ENCODE measurements around the gene ARHGAP15.

Gene ARHGAP15

DNA sequence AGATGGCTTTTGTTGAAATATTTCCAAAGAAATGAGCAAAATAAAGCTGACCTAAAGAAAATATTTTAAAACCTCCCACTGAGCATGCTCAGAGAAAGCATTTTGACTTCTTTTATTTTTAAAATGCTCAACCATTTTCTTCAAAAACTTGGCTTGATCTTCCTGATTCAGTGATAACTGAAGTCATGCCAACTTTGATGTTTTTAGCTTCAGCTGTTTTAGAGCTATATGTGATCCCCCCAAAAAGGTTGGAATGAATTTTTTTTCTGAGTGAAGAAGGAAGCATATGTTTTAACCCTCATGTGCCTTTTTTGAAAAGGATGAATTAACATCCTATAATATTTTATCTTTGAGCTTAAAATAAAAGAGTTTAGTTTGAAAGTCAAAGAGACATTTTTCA is 612.0 kb downstream of the ARHGAP15 start:
- DNase-seq (ENCODE audit: low read depth in 2 of 2, low spot score in 1 of 2), result no peak

GRCh38 chr2:143742581-143742980 is 613.4 kb downstream of the ARHGAP15 start:
- no peak for DNase-seq (ENCODE audit: low read depth in 2 of 2, low spot score in 1 of 2)

DNA sequence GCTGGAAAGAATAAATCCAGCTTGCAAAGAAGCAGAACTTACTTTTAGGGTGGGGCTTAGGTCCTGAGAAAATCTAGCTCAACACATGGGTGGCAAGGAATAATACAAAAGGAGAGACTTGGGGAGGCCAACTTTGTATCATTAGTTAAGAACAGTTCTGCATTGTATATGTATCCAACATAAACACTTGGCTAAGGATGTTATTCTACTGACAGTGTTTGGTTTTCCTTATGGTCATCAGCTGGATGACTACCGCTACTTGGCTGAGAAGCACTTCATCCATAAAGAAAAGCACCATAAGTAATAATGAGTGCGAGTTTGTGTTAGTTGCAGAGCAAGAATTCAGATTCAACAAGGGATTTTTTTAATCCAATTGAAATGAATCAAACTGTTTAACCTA is 614.9 kb downstream of the ARHGAP15 start:
- DNase-seq (ENCODE audit: low read depth in 2 of 2, low spot score in 1 of 2), result no peak

DNA sequence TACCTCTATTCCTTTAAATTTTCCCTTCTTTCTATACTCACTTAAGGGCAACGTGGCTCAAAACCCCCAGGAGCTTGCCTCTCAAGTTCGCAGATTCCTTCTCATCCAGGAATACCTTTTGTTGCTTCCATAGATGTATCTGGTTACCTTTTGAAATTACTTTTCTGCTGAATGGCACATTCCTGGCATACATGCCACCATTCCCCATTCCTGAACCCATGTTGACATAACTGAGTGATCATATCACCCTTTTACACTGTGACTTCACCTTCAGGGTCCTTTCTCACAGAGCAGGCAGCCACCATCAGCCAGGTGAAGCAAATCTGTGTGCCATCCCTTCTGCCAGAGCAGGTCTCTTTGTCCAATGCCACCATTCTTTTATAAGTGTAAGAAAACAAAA is 615.8 kb downstream of the ARHGAP15 start:
- no peak for DNase-seq (ENCODE audit: low read depth in 2 of 2, low spot score in 1 of 2)

- DNase-seq (ENCODE audit: low read depth in 2 of 2, low spot score in 1 of 2), result no peak
These were observed 625.5 kb downstream of the ARHGAP15 start for GRCh38 chr2:143754742-143755141.

DNA sequence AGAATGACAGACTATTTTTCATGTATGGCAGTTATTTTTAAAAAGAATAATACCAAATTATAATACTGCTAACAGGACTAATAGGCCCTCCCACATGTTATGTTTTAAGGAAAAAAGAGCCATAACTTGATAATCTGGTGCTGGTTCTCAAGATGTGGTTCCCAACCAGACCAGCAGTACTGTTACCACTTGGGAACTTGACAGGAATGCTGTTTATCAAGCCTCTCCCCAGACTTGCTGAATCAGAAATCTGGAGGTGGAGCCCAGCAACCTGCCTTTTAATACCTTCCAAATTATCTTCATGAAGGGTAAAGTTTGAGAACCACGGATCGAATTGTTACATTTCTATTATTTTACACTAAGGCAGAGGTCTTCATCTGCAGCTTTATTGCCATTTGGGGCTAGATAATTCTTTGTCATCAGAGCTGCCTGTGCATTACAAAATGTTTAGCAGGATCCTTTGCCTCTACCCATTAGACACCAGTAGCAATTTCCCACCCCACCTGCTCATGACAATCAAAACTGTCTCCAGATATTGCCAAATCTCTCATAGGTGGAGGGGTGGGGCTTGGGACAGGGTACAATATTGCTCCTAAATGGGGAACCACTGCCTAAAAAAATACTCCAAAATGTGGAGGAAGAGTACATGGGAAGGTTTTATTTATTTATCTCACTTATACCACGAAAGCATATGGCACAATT is 629.6 kb downstream of the ARHGAP15 start:
- no peak for DNase-seq (ENCODE audit: low read depth in 2 of 2, low spot score in 1 of 2)

DNA sequence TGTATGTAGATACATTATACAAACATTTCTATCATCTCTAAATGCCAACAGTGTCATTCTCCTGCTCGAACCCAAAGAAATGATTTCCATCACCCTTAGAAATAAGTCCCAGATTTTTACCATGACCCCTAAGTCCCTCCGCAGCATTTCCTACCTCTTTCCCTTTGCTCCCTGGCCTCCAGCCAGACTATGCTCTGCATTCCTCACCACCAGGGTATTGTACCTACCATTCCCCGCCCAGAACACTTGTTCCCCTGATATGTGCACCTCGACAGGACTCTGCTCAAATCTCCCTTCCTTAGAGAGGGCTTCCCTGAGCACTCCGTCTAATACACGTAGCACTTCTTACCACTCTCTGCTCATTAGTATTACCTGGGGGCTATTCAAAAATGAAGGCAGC is 630.2 kb downstream of the ARHGAP15 start:
- DNase-seq (ENCODE audit: low read depth in 2 of 2, low spot score in 1 of 2), result no peak

- DNase-seq (ENCODE audit: low read depth in 2 of 2, low spot score in 1 of 2), result no peak
These were observed 633.1 kb downstream of the ARHGAP15 start for GRCh38 chr2:143762176-143762928.

- no peak for DNase-seq (ENCODE audit: low read depth in 2 of 2, low spot score in 1 of 2)
These were observed 635.0 kb downstream of the ARHGAP15 start for GRCh38 chr2:143764261-143764660.

DNA sequence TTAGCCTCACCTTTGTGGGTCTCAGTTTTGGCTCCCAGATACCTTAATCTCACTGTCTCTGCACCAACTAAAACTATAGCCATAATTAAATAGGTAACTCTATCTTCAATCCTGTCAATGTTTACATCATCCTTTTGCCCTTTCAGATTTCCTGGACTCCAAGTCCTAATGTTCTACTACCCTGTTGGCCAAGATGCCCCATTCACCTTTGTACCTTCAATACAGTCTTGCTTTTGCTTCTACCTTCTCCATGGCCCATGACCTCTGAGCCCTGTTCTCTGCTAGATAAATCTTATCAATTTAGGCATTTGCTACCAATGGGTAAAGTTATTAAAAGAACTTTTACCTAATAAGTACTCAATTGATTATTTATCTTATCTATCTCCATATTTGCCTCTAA is 635.5 kb downstream of the ARHGAP15 start:
- no peak for DNase-seq (ENCODE audit: low read depth in 2 of 2, low spot score in 1 of 2)

- no peak for DNase-seq (ENCODE audit: low read depth in 2 of 2, low spot score in 1 of 2)
These were observed 639.8 kb downstream of the ARHGAP15 start for GRCh38 chr2:143768991-143769390.

DNA sequence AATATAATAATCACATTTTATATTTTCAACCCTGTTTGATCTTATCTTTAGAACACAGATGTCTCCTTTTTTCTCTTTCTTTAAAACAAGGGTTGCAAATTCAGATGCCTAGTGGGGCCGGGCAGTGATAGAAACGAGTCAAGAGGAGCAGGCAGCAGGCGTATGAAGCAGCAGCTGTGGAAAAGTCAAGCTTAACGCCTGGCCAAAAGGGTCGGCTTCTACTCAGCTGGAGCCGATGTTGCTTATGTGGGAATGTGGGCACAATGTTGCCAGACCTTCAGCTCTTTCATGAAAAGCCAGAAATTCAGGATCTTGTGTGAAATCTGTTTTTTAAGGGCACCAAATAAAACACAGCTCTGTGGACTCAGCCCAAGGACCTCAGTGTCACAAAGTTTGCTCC is 642.7 kb downstream of the ARHGAP15 start:
- no peak for DNase-seq (ENCODE audit: low read depth in 2 of 2, low spot score in 1 of 2)

- DNase-seq (ENCODE audit: low read depth in 2 of 2, low spot score in 1 of 2), result no peak
These were observed 647.5 kb downstream of the ARHGAP15 start for GRCh38 chr2:143776526-143777297.

- no peak for DNase-seq (ENCODE audit: low read depth in 2 of 2, low spot score in 1 of 2)
These were observed 649.8 kb downstream of the ARHGAP15 start for GRCh38 chr2:143779021-143779420.

GRCh38 chr2:143786026-143786765 is 657.0 kb downstream of the ARHGAP15 start:
- DNase-seq (ENCODE audit: low read depth in 2 of 2, low spot score in 1 of 2), result no peak

DNA sequence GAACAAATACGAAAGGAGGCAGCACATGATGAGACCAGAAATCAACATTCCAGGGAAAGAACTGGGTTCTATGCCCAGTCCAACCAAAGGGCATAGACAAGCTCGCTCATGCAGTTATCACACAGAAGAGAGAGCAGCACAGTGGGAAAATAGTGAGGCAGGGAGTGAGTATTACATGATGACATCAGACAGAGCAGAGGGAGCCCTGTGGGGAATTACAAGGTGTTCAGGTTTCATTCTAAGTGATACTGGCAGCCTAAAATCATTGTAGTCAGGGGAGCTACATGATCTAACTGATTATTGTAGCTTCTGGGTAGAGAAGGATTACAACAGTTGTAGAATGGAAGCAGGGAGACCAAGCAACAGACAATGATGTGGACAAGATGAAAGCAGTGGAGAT is 658.5 kb downstream of the ARHGAP15 start:
- DNase-seq (ENCODE audit: low read depth in 2 of 2, low spot score in 1 of 2), result no peak

- DNase-seq (ENCODE audit: low read depth in 2 of 2, low spot score in 1 of 2), result no peak
These were observed 663.4 kb downstream of the ARHGAP15 start for GRCh38 chr2:143792602-143793001.

DNA sequence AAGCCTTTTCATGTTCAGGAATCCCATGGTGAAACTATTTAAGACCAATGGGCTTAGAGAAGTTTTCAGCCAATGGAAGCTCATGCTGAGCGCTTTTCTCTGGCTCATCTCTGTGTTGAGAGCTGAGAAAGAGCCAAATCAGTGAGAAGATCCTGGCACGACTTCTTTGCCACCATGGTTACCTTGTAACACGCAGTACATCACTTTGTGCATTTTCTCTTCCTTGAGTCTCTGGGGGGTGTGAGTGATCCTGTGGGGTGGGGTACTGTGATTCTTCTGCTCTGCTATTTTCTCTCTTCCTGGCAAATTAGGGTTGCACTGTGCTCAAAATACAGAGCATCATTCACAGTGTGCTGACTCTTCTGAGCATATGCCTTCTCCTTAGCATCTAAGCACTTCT is 664.2 kb downstream of the ARHGAP15 start:
- DNase-seq (ENCODE audit: low read depth in 2 of 2, low spot score in 1 of 2), result no peak

GRCh38 chr2:143796051-143796450 is 666.8 kb downstream of the ARHGAP15 start:
- DNase-seq (ENCODE audit: low read depth in 2 of 2, low spot score in 1 of 2), result no peak

DNA sequence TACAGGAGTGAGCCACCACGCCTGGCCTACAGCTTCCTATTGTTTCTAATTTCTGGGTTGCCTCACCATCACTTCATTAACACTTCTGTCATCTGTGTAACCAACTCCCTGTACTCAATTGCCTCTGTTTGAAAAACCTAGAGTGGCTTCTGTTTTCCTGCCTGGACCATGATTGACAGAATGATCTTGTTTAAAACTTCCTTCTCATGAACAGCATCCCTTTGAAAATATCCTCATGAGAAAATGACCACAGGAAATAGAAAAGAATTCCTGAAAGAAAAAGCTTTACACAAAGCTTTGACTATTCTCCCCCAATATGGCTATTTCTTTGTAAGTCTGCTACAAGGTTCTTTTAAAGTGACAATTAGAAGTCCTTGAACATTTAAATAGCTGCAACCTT is 672.3 kb downstream of the ARHGAP15 start:
- no peak for DNase-seq (ENCODE audit: low read depth in 2 of 2, low spot score in 1 of 2)

DNA sequence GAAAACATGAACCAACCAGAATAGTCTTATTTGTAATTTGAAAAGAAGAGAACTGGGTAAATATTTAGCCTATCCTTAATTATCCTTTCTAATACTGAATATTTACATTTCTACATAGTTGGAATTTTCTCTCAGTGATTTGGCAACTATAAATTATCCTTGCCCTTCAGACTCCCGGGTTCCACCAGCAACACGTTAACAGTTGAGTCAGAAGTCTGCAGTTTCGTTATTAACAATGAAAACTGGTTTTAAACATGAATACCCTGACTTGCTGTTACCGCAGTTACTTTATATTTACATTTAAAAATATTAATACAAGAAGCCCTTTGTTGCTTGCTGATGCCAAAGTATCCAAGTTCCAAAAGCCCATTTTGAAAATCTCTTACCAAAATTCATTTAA is 673.0 kb downstream of the ARHGAP15 start:
- DNase-seq (ENCODE audit: low read depth in 2 of 2, low spot score in 1 of 2), result no peak

Measured in stimulated activated CD8-positive, alpha-beta memory T cell treated with anti-CD3 and anti-CD28 coated beads, Interleukin-4, amount 100 ng/mL, for 4 hours (primary cell).